Skeletal muscle satellite cell (primary cell): ENCODE results near the gene RNASE8.

ENCODE experiments used
- H3K27me3 ChIP-seq: 2 replicates; pipeline ENCODE4 v1.7.0; 2013; ENCODE audit warnings: low read length; ENCODE audit not compliant: control insufficient read depth, insufficient read depth
- H3K36me3 ChIP-seq: 2 replicates; pipeline ENCODE4 v1.7.0; 2013; ENCODE audit warnings: mild to moderate bottlenecking, control low read depth, low read length; ENCODE audit not compliant: insufficient read depth
- H3K4me1 ChIP-seq: 2 replicates; pipeline ENCODE4 v1.7.0; 2013; ENCODE audit warnings: low read length; ENCODE audit not compliant: control insufficient read depth, insufficient read depth
- H3K4me2 ChIP-seq: 2 replicates; pipeline ENCODE4 v1.7.0; 2013; ENCODE audit warnings: mild to moderate bottlenecking, low read length
- H3K4me3 ChIP-seq: 2 replicates; pipeline ENCODE4 v1.7.0; 2013; ENCODE audit warnings: low read length
- H3K9ac ChIP-seq: 2 replicates; pipeline ENCODE4 v1.7.0; 2013; ENCODE audit warnings: mild to moderate bottlenecking, low read depth, low read length, moderate library complexity
- H3K9me3 ChIP-seq: replicated peaks from 2 replicates; pipeline ENCODE4 v1.7.0; 2013; ENCODE audit warnings: mild to moderate bottlenecking, control low read depth, low read length

The RNASE8 gene

GRCh38 chr14:21081521-21082142 lies 24.0 kb downstream of the RNASE8 start:
- Histone ChIP-seq H3K4me2 (no peak overlapping the region), H3K9ac (no peak overlapping the region), H3K4me1 (no peaks in the 10 kb centered on the region), H3K36me3 (peaks cover 89% of the 10 kb centered on the region), H3K4me3 (no peak overlapping the region), H3K9me3 (no peaks in the 10 kb centered on the region), H3K27me3 (no peaks in the 10 kb centered on the region)

DNA sequence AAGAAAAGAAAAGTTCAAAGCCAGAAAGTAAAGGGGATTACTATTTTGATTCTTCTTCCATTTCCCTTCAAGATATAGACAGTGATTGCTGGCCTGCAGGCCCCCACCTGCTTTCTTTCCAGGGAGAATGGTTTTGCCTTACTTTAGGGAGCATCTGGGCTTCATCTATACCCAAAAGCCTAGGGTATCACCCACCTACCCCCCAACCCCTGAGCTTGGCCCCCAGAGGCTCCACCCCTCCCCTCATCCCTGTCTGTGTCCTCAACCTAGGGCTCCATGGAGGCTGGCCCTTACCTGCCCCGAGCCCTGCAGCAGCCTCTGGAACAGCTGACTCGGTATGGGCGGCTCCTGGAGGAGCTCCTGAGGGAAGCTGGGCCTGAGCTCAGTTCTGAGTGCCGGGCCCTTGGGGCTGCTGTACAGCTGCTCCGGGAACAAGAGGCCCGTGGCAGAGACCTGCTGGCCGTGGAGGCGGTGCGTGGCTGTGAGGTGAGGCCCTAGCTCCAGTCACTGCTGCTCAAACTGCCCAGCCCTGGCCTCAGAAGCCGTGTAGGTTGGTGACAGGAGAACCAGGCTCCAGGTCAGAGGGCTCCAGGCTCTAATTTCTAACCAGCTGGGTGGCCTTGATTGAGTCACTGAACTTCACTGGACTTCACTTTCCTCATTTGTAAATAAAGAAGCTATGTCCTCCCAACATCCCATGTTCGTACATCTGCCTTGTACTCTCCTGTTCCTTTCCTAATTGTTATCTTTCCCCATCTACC lies 26.1 kb downstream of the RNASE8 start:
- Histone ChIP-seq H3K4me2 (no peak overlapping the region), H3K36me3 (peaks cover 78% of the 10 kb centered on the region), H3K9ac (no peak overlapping the region), H3K9me3 (no peaks in the 10 kb centered on the region), H3K4me3 (no peak overlapping the region), H3K4me1 (peaks cover 17% of the 10 kb centered on the region), H3K27me3 (no peaks in the 10 kb centered on the region)

DNA sequence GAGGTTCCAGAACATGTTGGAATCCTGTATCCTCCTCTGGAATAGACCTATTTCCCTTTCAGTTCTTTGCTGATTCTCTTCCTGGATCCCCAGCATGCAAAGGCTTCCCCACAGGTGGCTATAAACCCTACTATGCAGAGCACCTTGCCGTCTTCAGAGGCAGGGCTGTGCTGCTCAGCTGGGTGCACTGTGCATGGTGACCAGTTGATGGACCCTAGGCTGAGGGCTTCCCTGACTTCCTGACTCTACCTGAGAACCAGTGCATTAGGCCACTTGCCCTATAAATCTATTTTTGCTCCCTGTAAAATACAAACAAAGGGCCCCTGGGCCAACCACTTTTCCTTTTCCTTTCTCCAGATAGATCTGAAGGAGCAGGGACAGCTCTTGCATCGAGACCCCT lies 26.8 kb downstream of the RNASE8 start:
- Histone ChIP-seq H3K4me1 (peaks cover 18% of the 10 kb centered on the region), H3K4me3 (no peak overlapping the region), H3K36me3 (peaks cover 77% of the 10 kb centered on the region), H3K9ac (no peak overlapping the region), H3K4me2 (no peak overlapping the region), H3K27me3 (no peaks in the 10 kb centered on the region), H3K9me3 (no peaks in the 10 kb centered on the region)

DNA sequence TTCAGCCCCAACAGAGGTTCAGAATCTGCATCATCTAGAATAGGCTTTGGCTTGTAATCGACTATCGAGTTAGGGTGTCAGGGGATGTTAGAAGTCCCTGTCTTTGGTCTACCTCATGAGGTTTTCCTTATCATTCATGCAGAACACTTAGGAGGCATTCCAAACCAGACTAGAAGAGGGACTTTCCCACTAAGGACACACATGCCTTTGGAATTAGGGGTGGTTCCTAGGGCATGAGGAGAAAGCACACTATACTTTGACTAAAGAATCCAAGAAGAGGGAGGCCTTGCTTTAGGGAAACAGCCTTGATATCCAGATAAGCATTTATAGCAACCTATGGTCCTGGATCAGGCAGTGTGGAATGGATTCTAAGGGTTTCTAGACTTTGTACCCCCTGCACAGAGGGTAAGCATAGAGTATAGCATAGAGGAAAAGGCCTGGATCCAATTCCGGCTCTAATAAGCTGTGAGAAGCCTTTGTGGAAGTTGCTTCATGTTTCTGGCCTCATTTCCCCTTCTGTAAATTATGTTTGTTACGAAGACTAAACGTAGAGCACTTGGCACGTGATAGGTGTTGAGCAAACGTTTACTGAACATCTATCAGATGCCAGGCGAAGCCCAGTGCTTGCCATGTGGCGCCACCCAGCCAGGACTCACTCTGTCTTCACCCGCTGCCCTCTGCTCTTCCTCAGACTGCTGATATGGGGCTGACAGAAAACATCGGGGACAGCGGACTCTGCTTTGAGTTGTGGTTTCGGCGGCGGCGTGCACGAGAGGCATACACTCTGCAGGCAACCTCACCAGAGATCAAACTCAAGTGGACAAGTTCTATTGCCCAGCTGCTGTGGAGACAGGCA lies 27.6 kb downstream of the RNASE8 start:
- no peaks in the 10 kb centered on the region for H3K9me3 ChIP-seq
- no peaks in the 10 kb centered on the region for H3K27me3 ChIP-seq
- H3K4me3 ChIP-seq = no peak overlapping the region
- peaks cover 73% of the 10 kb centered on the region for H3K36me3 ChIP-seq
- no peak overlapping the region for H3K9ac ChIP-seq
- no peak overlapping the region for H3K4me2 ChIP-seq
- peaks cover 18% of the 10 kb centered on the region for H3K4me1 ChIP-seq

GRCh38 chr14:21086908-21087293 lies 29.3 kb downstream of the RNASE8 start:
- H3K9me3 ChIP-seq = no peaks in the 10 kb centered on the region
- peaks cover 18% of the 10 kb centered on the region for H3K4me1 ChIP-seq
- no peak overlapping the region for H3K4me2 ChIP-seq
- H3K9ac ChIP-seq = peak overlapping the region; percentile 32
- no peak overlapping the region for H3K4me3 ChIP-seq
- H3K36me3 ChIP-seq = peaks cover 67% of the 10 kb centered on the region
- H3K27me3 ChIP-seq = no peaks in the 10 kb centered on the region

- peaks cover 62% of the 10 kb centered on the region for H3K36me3 ChIP-seq
- no peaks in the 10 kb centered on the region for H3K9me3 ChIP-seq
- H3K4me3 ChIP-seq = no peak overlapping the region
- peak overlapping the region; percentile 32 for H3K9ac ChIP-seq
- no peak overlapping the region for H3K4me2 ChIP-seq
- peaks cover 18% of the 10 kb centered on the region for H3K4me1 ChIP-seq
- no peaks in the 10 kb centered on the region for H3K27me3 ChIP-seq
Observed at GRCh38 chr14:21087294-21088091, 29.9 kb downstream of the RNASE8 start.

GRCh38 chr14:21088687-21089086 lies 31.1 kb downstream of the RNASE8 start:
- Histone ChIP-seq H3K27me3 (no peaks in the 10 kb centered on the region), H3K36me3 (peaks cover 60% of the 10 kb centered on the region), H3K4me2 (no peak overlapping the region), H3K9ac (no peak overlapping the region), H3K9me3 (no peaks in the 10 kb centered on the region), H3K4me1 (peaks cover 18% of the 10 kb centered on the region), H3K4me3 (no peak overlapping the region)

DNA sequence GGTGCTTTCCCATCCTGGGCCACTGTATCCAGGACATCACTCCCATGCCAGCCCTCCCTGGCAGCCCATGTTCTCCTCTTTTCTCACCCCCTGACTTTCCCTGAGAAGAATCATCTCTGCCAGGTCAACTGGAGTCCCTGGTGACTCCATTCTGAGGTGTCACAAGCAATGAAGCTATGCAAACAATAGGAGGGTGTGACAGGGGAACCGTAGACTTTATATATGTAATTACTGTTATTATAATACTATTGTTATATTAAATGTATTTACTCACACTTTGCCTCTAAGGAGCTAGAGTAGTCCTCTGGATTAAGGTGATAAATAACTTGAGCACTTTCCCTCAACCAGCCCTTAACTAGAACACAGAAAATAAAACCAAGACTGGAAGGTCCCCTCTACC lies 31.6 kb downstream of the RNASE8 start:
- H3K4me2 ChIP-seq = no peak overlapping the region
- peaks cover 55% of the 10 kb centered on the region for H3K36me3 ChIP-seq
- H3K27me3 ChIP-seq = no peaks in the 10 kb centered on the region
- no peak overlapping the region for H3K9ac ChIP-seq
- no peaks in the 10 kb centered on the region for H3K9me3 ChIP-seq
- no peak overlapping the region for H3K4me3 ChIP-seq
- H3K4me1 ChIP-seq = peaks cover 18% of the 10 kb centered on the region

DNA sequence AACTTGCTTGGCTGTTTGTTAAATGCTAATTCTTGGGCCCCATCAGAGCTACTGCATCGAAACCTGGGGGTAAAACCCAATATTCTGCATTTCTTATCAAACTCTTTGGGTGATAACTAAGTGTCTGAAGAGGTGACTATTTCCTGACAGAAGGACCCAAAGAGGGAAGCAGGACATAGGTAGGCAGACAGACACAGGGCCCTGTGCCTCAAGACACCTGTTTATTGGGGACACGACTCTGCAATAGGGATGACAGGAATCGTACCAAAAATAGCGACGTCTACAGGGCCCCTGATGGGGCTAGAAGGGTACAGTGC lies 32.2 kb downstream of the RNASE8 start:
- no peak overlapping the region for H3K9ac ChIP-seq
- peaks cover 49% of the 10 kb centered on the region for H3K36me3 ChIP-seq
- no peak overlapping the region for H3K4me3 ChIP-seq
- H3K27me3 ChIP-seq = no peaks in the 10 kb centered on the region
- no peak overlapping the region for H3K4me2 ChIP-seq
- H3K9me3 ChIP-seq = no peaks in the 10 kb centered on the region
- H3K4me1 ChIP-seq = peaks cover 18% of the 10 kb centered on the region

- H3K9ac ChIP-seq = no peak overlapping the region
- H3K27me3 ChIP-seq = no peaks in the 10 kb centered on the region
- peaks cover 18% of the 10 kb centered on the region for H3K4me1 ChIP-seq
- H3K4me2 ChIP-seq = no peak overlapping the region
- H3K36me3 ChIP-seq = peaks cover 44% of the 10 kb centered on the region
- no peaks in the 10 kb centered on the region for H3K9me3 ChIP-seq
- H3K4me3 ChIP-seq = no peak overlapping the region
Observed at GRCh38 chr14:21090194-21090939, 32.7 kb downstream of the RNASE8 start.
